Stimulated activated CD8-positive, alpha-beta memory T cell treated with anti-CD3 and anti-CD28 coated beads, Interleukin-12 subunit alpha, Interleukin-12 subunit beta, amount 100 ng/mL, for 24 hours (primary cell): ENCODE measurements around the gene EGLN2.
A peak's percentile ranks its signal among the peaks of the same experiment; 100 is the strongest.
"Not testable (repeated sequence)": the region's sequence is repeated elsewhere in the genome, so short reads cannot be mapped to it uniquely, and the experiment has no call there.

Source experiments
- DNase-seq: peaks from one replicate; pipeline ENCODE4 v3.0.0-alpha.2; 2020; ENCODE audit errors: extremely low read depth

Gene EGLN2

GRCh38 chr19:40776932-40777644, 21.9 kb upstream of the EGLN2 start:
- no peak for DNase-seq

DNA sequence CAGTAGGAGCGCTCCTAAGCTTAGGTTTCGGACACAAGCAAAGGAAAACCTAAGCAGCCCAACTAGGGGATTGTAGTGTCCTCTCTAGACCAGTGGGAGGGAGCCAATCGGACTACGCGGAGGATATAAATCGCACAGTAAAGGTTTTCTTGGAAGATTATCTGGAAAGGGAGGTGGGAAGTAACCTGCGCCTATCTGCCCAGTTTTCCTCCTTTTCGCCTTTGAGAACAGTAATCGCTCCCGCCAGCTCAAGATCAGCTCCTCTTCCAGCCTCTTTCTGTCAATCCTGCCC, 21.4 kb upstream of the EGLN2 start:
- DNase-seq: no peak

- peak; percentile 100 for DNase-seq
These were observed 20.9 kb upstream of the EGLN2 start, which contains the start of gene RAB4B for GRCh38 chr19:40777937-40778705. TSS of gene RAB4B (plus strand) at chr19:40778247. CDS start at chr19:40778376, 129 bp downstream.

DNA sequence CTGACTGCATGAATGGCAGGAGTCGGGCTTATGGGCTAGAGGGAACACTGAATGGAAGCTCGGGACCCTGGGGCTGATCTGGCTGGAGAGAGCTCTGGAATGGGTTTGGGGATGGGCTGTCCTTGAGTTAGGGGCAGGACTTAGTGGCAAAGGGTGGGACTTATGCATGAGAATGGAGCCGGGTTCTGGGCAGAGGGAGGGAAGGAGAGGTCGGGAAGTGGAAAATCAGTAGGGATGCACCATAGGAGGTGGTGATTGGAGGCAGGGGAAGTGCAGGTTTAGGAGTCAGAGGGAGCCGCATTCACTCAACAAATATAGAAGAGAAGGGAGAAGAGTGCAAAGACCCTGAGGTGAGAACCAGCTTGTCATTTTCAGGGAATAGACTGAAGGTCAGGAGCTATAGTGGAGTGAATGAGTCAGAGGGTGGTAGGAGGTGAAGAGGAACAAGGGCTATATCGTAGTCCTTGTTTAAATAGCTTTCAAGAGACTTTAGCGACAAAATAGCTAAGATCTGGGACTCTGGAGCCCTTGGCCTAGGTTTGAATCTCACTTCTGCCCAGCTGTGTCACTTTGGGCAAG, 20.2 kb upstream of the EGLN2 start:
- no peak for DNase-seq

DNA sequence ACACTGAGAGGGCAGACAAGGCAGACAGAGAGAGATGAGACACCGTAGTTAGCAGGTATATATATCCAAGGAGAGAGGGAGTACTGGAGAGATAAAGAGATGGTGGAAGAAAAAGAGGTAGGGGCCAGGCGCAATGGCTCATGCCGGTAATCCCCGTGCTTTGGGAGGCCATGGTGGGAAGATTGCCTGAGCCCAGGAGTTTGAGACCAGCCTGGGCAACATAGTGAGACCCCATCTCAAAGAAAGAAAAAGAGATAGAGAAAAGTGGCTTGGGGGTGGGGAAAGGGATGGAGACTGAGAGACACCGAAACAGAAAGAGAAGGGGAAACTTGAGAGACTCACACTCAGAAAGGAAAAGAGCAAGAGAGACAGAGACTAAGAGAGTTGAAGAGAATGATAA, 18.4 kb upstream of the EGLN2 start:
- DNase-seq: no peak

- DNase-seq: no peak
These were observed 17.9 kb upstream of the EGLN2 start for GRCh38 chr19:40781140-40781539.

- DNase-seq: no peak
These were observed 15.3 kb upstream of the EGLN2 start for GRCh38 chr19:40783711-40784110.

GRCh38 chr19:40784146-40784545, 14.8 kb upstream of the EGLN2 start:
- not testable (repeated sequence) for DNase-seq

DNA sequence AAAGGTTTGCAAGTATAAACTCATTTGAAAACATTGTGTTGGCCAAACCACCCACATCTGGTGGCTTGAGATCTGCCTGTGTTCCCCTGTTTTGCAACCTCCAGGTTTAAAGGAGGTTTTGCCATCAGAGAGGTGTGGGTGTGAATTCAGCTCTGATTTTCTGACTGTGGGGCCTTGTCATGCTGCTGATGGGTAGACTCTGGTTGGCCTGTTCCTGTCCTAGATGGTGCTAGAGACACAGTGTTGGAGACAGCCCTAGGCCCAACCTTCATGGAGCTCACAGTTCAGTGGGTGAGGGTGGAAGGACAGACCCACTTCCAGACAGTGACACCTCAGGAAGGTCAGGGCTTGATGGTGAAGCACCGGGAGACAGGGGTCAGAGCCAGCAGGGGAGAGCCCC, 13.5 kb upstream of the EGLN2 start:
- DNase-seq: no peak

GRCh38 chr19:40786060-40787037, 12.6 kb upstream of the EGLN2 start:
- no peak for DNase-seq

DNA sequence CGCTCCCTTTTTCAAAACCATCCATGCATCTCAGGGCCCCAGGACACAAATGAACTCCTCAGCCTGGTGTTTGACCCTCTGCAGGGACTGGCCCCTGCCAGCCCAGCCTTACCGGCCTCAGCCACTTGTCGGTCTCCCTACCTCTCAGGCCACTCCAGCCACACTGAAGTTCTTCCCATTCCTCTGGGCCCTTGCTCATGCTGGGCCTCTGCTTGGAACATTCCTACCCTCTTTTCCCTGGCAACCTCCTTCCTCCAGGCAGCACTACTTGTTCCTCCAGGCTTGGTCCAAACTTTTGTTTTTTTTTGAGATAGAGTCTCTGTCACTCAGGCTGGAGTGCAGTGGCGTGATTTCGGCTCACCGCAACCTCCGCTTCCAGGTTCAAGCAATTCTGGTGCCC, 7.6 kb upstream of the EGLN2 start:
- no peak for DNase-seq

DNA sequence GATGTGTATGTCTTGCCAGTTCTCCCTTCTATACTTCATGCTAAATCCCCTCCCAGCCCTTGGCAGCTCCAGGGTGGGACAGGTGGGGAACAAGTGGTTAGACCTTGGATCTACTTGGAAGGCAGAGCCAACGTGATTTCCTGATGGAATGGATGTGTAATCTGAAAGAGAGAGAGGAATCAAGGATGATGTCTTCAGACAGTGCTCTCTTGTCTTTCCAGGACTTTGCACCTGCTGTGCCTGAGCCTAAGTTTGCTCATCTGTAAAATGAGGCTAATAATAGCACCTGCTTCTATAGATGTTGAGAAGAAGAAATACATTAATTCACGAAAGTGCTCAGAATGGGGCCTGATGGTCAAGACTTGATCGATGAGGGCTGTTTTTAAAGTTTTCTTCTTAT, 7.0 kb upstream of the EGLN2 start:
- DNase-seq: no peak

DNA sequence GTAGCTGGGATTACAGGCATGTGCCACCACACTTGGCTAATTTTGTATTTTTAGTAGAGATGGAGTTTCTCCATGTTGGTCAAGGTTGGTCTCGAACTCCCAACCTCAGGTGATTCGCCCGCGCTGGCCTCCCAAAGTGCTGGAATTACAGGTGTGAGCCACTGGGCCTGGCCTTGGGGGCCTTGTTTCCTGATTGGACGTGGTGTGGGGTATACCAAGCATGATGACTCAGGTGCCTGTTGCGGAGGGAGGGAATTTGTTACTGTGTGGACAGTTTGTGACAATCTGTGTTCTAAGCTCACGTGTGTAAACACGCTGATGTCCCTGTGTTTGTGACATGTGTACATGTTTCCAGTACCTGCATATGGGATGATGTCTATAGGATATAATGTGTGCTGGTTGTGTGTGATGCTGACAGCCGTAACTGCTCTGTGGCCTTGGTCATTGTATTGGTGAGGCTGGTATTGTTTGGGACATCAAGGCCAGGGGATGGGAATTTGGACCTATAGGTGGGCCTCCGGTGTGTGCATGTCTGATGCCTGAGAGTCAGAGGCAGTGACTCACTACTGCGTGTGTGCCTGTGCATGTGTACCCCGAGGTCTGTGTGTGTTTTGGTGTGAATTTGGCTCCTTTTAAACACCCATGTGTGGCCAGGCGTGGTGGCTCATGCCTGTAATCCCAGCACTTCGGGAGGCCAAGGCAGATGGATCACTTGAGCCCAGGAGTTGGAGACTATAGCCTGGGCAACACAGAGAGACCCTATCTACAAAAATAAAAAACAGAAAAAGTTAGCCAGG, 1.6 kb upstream of the EGLN2 start:
- DNase-seq: no peak

- no peak for DNase-seq
These were observed 868 bp upstream of the EGLN2 start for GRCh38 chr19:40797963-40798682.

- no peak for DNase-seq
These were observed 757 bp downstream of the EGLN2 start for GRCh38 chr19:40799558-40800338.

DNA sequence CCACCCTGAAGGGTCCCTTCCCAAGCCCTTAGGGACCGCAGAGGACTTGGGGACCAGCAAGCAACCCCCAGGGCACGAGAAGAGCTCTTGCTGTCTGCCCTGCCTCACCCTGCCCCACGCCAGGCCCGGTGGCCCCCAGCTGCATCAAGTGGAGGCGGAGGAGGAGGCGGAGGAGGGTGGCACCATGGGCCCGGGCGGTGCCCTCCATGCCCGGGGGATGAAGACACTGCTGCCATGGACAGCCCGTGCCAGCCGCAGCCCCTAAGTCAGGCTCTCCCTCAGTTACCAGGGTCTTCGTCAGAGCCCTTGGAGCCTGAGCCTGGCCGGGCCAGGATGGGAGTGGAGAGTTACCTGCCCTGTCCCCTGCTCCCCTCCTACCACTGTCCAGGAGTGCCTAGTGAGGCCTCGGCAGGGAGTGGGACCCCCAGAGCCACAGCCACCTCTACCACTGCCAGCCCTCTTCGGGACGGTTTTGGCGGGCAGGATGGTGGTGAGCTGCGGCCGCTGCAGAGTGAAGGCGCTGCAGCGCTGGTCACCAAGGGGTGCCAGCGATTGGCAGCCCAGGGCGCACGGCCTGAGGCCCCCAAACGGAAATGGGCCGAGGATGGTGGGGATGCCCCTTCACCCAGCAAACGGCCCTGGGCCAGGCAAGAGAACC, 1.5 kb downstream of the EGLN2 start:
- no peak for DNase-seq

DNA sequence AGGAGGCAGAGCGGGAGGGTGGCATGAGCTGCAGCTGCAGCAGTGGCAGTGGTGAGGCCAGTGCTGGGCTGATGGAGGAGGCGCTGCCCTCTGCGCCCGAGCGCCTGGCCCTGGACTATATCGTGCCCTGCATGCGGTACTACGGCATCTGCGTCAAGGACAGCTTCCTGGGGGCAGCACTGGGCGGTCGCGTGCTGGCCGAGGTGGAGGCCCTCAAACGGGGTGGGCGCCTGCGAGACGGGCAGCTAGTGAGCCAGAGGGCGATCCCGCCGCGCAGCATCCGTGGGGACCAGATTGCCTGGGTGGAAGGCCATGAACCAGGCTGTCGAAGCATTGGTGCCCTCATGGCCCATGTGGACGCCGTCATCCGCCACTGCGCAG, 2.0 kb downstream of the EGLN2 start:
- DNase-seq: no peak

DNA sequence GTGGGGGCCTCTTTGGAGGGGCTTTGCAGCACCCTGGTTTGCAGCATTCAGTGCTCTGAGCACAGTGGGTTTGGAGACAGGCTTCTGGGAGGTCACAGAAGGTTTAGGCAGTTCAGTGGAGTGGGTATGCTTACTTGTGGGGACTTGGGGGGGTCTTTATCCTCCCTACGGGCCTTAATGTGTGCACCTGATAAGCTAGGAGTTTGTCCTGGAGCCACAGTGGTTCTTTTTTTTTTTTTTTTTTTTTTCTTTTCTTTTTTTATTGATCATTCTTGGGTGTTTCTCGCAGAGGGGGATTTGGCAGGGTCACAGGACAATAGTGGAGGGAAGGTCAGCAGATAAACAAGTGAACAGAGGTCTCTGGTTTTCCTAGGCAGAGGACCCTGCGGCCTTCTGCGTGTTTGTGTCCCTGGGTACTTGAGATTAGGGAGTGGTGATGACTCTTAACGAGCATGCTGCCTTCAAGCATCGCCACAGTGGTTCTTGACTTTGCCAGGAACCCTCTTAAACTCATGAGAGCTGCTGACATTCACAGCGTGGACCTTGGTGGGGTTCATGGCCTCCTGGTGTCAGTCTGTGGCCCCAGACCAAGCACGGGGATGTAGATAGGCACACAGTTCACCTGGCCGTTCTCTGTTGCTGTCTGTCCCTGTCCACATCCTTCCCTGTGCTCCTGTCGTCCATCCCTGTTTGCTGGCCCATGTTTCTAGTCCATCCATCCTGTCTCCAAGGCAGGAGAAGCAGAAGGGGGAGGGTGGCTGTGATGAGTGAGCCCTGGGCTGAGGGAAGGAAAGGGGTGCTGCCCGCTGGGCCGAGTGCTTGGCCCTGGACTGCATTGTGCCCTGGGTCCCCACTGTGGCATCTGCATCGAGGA, 2.7 kb downstream of the EGLN2 start:
- no peak for DNase-seq
